Stimulated activated CD8-positive, alpha-beta memory T cell treated with anti-CD3 and anti-CD28 coated beads, Interleukin-15, amount 100 ng/mL, for 24 hours (primary cell): Measurements from ENCODE around the gene VPREB1.
"Not testable (repeated sequence)": the region's sequence is repeated elsewhere in the genome, so short reads cannot be mapped to it uniquely, and the experiment has no call there.

ENCODE experiments used
- DNase-seq: peaks from one replicate; pipeline ENCODE4 v3.0.0-alpha.2; 2020; ENCODE audit warnings: low read depth

The VPREB1 gene

DNA sequence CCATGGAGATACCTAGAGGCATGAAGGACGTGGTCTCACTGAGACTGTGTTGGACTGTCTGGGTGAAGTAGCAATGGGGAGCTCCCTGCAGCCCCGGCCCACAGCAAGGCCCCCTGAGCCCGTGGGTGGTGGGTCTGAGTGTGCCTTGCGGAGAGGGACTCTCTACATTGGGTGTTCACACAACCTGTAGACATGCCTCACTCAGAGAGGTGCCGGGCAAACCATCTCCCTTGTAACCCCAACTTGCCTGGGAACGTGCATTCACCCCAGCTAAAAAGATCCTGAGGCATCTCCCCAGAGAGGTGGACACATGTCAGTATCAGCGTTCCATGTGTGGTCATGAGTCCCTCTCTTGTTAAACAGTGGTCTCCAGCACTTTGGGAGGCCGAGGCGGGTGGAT is 2.1 kb downstream of the VPREB1 start:
- no peak for DNase-seq

DNA sequence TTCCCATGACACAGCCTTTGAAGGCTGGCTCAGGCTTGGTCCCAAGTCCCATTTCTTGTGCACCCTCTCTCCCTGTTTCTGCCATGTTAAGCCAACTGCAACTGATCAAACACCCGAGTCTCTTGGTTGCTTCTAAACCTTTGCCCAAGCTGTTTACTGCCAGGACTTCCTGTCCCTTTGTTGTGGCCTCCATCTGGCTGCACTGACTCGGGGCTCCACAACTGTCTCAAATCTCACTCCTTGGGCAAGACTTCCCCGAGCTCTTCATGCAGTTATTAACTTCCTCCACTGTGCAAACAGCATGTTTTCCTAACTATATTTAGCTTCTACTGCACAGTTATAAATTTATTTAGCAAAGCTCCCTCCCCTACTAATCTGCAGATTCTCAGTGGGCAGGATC is 4.3 kb downstream of the VPREB1 start:
- no peak for DNase-seq

GRCh38 chr22:22250651-22251050 is 6.1 kb downstream of the VPREB1 start:
- not testable (repeated sequence) for DNase-seq

- DNase-seq: not testable (repeated sequence)
Observed at GRCh38 chr22:22256133-22256532, 11.5 kb downstream of the VPREB1 start.

- DNase-seq: not testable (repeated sequence)
Observed at GRCh38 chr22:22258597-22259415, 14.2 kb downstream of the VPREB1 start.

GRCh38 chr22:22260169-22260568 is 15.6 kb downstream of the VPREB1 start:
- not testable (repeated sequence) for DNase-seq

DNA sequence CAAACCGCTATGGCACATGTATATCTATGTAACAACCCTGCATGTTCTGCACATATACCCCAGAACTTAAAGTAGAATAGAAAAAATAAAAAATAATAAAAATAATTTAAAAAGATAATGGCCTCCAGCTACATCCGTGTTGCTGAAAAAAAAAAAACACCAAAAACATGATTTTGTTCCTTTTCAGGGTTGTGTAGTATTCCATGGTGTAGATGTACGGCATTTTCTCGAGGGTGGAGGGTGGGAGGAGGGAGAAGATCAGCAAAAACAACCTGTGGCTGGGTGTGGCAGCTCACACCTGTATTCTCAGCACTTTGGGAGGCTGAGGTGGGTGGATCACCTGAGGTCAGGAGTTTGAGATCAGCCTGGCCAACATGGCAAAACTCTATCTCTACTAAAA is 16.0 kb downstream of the VPREB1 start:
- DNase-seq: not testable (repeated sequence)

DNA sequence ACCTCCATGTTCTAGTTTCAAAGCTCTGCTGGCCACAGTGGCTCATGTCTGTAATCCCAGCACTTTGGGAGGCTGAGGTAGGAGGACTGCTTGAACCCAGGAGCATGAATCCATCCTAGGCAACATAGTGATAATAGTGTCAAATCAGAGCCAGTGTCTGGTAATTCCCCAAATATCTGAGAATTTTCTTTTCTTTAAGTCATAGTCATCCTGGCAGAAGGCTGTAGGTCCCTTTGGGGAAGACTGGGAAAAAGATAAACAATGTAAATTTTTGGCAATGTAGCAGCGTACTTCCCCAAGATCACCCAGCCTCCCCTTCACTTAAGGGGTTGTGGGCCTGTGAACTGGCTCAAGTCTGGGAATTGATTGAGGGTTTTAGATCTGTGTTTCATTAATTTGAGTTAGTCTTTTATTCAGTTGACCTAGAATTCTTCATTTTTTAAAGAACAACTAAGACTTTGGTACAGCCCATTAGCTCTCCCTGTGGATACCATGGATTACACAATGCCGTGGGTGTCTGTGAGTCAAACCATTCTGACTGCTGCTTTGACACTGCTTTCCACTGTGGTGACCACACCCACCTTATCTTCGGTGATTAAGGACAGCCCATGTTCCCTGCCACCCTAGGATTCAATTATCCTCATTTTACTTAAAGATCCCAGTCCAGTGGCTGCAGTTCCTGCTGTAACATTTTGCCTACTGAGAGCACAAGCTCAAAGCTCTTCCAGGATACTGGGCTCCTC is 17.9 kb downstream of the VPREB1 start:
- not testable (repeated sequence) for DNase-seq

DNA sequence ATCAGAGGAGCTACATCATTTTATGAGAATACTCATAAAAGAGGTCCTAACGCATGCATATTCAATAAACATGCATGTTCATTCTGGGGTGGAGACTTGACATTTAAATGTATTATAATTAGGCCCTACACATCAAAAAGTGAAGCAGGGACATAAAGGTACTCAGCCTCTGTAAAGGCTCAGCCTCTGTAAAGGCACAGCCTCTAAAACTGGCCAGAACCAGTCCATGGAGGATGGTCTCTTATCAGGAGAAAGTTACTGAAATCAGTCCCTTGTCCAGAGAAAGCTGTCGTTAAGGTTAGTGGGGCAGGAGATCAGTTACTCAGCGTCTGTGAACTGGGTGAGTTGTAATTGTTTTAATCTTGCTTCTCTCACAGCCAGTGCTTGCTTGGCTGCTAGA is 19.2 kb downstream of the VPREB1 start:
- not testable (repeated sequence) for DNase-seq

GRCh38 chr22:22270036-22270676 is 25.6 kb downstream of the VPREB1 start:
- DNase-seq: not testable (repeated sequence)

GRCh38 chr22:22277423-22277822 is 32.8 kb downstream of the VPREB1 start:
- not testable (repeated sequence) for DNase-seq

DNA sequence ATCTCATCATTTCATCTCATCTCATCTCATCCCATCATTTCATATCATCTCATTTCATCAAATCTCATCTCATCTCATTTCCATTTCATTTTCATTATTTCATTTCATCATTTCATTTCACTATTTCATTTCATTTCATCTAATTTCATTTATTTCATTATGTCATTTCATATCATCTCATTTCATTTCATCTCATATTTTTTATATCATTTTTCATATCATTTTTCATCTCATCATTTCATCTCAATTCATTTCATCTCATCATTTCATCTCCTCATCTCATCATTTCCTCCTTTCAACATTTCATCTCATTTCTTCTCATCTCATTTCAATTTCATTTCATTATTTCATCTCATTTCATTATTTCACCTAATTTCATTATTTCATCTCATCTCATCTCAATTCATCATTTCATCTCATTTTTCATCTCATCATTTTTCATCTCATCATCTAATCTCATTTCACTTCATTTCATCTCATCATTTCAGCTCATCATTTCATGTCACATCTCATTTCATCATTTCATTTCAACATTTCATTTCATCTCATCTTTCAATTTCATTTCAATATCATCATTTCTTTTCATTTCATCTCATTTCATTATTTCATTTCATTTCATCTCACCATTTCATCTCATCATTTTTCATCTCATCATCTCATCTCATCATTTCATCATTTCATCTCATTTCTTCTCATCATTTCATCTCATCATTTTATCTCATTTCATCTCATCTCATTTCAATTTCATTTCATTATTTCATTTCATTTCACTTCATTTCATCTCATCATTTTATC is 40.6 kb downstream of the VPREB1 start:
- DNase-seq: not testable (repeated sequence)

GRCh38 chr22:22286390-22287105 is 42.0 kb downstream of the VPREB1 start:
- DNase-seq: not testable (repeated sequence)

DNA sequence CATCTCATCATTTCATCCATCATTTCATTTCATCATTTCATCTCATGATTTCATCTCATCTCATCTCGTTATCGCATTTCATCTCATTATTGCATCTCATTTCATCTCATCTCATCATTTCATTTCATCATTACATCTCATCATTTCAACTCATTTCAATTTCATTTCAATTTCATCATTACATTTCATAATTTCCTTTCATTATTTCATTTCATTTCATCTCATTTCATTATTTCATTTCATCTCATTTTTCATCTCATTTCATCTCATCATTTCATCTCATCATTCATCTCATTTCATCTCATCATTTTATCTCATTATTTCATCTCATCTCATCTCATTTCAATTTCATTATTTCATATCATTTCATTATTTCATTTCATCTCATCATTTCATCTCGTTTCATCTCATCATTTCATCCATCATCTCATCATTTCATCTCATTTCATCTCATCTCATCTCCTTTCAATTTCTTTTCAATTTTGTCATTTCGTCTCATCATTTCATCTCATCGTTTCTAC is 42.6 kb downstream of the VPREB1 start:
- not testable (repeated sequence) for DNase-seq

DNA sequence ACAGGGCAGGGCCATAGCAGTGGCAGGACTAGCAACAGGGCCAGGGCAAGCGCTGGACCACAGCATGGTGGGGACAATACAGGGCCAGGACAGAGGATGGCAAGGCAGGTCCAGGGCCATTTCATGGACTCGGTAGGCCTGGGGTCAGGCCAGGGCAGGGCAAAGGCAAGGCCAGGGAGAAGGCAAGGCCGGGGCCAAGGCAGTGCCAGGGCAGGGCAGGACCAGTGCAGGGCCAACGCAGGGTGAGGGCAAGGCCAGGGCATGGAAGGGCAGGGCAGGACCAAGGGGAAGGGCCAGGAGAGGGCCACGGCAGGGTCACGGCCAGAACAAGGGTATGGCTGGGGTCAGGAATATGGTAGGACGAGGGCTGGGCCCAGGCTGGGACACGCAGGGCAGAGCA is 45.1 kb downstream of the VPREB1 start:
- DNase-seq: not testable (repeated sequence)

- not testable (repeated sequence) for DNase-seq
Observed at GRCh38 chr22:22291129-22291806, 46.7 kb downstream of the VPREB1 start.

DNA sequence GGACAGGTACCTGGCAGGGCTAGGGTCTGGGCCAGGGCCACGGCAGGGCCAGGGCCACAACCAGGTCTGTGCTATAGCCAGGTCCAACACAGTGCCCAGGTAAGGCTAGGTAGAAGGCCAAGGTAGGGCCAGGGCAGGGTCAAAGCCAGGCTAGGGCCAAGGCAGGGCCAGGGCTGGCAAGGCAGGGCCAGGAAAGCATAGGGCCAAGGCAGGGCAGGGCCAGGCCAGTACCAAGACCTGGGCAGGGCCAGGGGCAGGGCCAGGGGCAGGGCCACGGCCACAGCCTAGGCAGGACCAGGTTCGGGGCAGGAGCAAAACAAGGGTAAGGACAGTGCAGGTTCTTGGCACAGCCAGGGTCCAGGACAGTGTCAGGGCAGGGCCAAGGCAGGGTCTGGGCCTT is 48.1 kb downstream of the VPREB1 start:
- DNase-seq: not testable (repeated sequence)

GRCh38 chr22:22293436-22293835 is 48.9 kb downstream of the VPREB1 start:
- not testable (repeated sequence) for DNase-seq

GRCh38 chr22:22294641-22295040 is 50.1 kb downstream of the VPREB1 start:
- DNase-seq: not testable (repeated sequence)
